ENCODE data around the gene KDELR3.

DNA sequence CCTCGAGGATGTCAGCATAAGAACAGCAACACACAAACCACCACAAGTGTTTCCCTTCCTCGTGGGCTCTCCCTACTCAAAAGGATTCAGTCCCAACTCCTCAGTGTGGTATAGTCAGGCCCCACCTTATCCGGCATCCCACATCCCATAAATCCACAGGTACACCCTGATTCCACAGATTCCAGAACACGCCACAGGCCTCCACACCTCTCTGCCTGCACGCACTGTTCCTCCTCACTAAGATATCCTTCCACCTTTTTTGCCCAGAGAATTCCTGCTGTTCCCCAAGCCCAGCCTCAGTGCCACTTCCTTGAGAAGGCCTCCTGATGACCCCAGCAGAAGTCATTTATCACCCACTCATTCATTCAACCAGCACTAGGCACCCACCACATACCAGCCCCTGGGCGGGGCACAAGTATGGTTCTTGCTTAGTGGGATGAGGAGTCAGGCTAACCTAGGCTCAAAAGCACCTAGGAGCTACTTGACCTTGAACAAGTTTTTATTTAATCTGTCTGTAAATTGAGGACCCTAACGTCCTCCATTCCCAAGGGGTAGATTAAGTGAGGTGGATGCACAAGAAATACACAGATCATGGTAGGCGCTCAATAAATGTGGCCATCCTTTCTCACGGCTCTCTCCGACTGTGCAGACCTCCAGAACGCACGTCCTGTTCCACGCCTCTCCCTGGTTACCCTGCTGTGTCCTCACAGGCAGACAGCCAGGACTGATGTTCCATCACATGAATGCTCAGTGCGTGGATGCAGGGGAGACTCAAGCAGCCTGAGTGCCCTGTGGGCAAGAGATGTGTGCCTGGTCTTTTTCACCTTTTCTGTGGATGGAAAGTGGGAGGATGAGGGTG, 10.8 kb upstream of the KDELR3 start:
- TF ChIP-seq CTCF (IDR thresholded peaks at IDR 0.05; ENCODE audit: low read depth, low read length) (no peak), POLR2A (IDR thresholded peaks at IDR 0.05; ENCODE audit: extremely low read depth, insufficient read length) (no peak), MYC (IDR thresholded peaks at IDR 0.05; ENCODE audit: low read depth, low read length) (no peak)
- TF ChIP-seq, protein P1, sequence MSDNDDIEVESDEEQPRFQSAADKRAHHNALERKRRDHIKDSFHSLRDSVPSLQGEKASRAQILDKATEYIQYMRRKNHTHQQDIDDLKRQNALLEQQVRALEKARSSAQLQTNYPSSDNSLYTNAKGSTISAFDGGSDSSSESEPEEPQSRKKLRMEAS (IDR thresholded peaks at IDR 0.05; ENCODE audit: low read depth, low read length), result no peak
